NK-92 (cell line): ENCODE measurements around the gene AKR1B15.

Experiments
- DNase-seq: peaks from one replicate; lab custom pipeline; 2025; ENCODE audit not compliant: unreplicated experiment; lab: John Stamatoyannopoulos, UW

AKR1B15 gene

DNA sequence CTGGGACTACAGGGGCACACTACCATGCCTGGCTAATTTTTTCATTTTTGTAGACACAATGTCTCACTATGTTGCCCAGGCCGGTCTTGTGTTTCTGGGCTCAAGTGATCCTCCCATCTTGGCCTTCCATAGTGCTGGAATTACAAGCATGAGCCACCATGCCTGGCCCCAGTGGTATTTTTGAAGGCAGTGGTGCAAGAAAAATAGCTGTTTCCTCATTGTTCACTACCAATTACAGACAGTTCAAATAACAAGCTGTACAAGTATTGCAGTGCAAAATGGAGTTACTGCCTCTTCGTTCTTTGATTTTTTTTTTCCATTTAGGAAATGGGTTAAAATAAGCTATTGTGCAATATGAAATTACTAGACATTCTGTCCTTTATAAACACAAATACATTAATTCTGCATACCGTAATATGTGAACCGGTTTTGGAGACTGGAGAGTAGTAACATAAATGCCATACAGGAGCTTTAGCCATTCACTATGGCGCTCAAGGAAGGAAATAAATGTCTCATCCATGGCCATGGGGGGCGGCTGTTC is 62.8 kb downstream of the AKR1B15 start:
- DNase-seq = no peak

- no peak for DNase-seq
Observed at GRCh38 chr7:134612197-134612596, 63.3 kb downstream of the AKR1B15 start.

- DNase-seq = no peak
Observed at GRCh38 chr7:134613623-134614347, 64.9 kb downstream of the AKR1B15 start.

DNA sequence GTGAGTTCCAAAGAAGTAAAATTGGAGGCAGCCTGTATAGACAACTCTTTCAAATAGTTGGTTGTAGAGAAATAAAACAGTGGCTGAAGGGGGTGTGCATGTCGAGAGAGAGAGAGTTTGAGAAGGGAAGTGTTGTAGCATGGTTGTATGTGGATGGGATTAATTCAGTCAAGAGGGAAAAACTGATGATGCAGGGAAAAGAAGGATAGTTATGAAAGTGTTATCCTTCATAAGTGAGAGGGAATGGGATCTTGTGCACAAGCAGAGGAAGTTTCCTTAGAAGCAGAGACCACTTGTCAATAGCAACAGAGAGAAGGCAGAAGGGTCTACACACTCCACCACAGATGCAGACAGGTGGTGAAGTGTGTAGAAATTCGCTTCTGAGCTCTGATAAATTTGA is 67.7 kb downstream of the AKR1B15 start:
- DNase-seq = no peak

- no peak for DNase-seq
Observed at GRCh38 chr7:134618756-134619530, 70.0 kb downstream of the AKR1B15 start.

DNA sequence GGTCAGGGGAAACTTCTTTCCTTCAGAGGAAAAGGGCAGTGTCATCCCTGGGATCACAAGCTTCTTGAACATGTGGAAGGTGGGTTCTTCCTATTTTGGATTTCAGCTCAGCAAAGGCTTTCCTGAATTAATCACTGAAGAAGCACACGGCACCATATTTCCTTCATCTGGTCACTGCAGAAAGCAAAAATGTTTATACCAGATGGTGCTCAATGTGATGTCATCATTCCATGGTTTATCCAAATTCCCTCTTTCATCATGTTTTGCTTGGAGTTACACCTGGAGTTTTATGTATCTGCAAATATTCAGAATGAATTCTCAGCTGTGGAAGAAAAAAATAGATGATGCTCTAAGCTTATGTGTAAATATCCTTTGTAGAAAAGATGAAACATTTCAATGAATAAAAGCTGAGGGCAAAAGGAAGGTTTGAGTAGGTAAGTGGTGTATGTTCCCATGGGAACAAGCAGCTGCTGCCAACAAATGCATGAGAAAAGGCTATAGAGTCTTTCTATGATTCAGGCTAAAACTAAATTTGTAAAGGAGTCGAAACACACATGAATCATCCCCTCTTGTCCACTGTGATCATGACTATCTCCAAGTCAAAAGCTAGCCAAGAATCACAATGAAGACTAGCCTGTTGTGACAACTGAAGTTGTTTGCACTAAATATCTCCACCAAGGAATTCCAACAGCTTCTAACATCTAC is 70.9 kb downstream of the AKR1B15 start:
- DNase-seq = no peak

- DNase-seq = no peak
Observed at GRCh38 chr7:134622303-134622995, 73.5 kb downstream of the AKR1B15 start.

DNA sequence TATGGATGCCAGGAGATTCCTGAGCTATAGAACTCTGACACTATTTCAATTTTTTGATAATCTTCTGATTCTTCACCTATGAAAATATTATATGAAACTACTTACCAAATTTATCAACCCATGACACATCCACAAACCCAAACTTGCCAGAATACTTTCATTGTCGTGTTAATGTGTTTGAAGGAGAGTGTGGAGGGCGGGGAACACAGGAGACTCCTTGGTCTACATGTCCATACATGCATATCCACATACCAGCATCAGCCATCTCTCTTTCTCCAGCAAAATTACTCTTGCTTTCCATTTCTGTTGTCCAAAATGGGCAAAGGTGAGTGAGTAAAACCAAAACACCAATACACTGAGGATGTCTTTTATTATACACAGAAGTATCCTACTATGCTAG is 74.3 kb downstream of the AKR1B15 start:
- DNase-seq = no peak

DNA sequence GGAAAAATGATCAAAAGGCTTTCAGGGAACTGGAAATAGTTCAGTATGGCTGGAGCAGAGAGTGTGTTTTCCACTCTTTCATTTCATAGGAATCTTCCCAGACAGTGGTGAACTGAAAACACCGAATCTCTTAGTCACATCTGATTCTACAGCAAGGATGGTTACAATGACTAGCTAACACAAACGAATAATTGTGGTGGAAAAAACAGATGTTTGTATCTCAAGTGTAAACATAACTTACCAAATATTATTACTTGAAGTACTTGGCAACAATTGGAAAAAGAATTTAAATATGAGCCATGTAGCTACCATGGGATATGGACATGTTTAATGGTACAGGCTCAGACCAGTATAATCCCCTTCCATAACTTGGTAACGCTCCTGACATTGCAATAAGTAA is 76.6 kb downstream of the AKR1B15 start:
- DNase-seq = no peak

DNA sequence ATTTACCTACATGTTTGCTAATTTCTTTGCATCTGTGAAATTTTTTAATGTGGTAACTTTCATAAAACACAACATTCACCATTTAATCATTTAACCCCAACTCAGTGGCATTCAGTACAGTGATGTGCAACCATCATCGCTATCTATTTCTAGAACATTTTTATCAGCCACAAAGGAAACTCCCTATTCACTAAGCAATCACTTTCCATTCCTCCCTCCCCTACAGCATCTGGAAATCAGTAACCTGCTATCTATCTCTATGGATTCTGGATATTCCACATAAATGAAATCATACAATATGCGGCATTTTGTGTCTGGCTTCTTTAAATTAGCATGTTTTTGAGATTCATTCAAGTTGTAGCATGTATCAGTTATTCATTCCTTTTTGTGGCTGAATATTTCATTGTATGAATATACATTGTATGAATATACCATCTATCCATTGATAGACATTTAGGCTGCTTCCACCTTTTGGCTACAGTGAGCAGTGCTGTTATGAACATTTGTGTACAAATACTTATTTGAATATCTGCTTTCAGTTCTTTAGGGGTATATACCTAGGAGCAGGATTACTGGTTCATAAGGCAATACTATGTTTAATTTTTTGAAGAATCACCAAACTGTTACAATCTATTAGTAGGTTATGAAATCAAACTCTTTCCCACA is 78.3 kb downstream of the AKR1B15 start:
- no peak for DNase-seq

DNA sequence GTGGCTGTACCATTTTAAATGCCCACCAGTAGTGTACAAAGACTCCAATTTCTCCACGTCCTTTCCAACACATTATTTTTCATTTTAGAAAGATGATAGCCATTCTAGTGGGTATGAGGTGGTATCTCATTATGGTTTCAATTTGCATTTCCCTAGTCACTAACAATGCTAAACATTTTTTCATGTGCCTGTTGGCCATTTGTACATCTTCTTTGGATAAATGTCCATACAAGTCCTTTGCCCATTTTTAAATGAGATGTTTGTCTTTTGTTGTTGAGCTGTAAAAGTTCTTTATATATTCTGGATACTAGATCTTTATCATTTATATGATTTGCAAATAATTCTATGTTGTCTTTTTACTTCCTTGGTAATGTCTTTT is 78.9 kb downstream of the AKR1B15 start:
- DNase-seq = no peak

GRCh38 chr7:134629445-134629844 is 80.5 kb downstream of the AKR1B15 start:
- DNase-seq = no peak
